Measurements from ENCODE around the gene ACAD11. TPM values are rescaled to one million over a fixed set of nuclear protein-coding genes. Genes with fewer than 3 reads are reported as not detected.

The ACAD11 gene
- total and polyA plus RNA-seq, 2 experiments from 2014 or later, result 15.6 to 17.3 TPM

DNA sequence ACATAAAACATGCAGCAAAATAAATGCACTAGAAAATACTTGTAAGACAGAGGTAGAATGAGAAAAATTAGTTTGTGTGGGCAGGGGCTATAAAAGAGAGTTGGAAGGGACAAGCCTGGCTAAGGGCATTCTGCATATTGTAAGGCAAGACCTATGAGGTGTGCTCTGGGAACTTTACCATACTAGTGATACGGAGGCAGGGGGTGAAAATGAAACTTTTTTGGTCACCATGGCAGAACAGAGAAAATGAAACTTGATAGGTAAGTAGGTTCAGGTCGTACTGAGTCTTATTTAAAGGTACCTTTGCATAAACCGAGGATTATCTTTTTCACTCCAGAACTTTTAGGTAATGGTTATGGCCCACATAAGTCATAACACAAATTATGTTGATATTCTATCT lies 137.3 kb downstream of the ACAD11 start:
- TF ChIP-seq EZH2 (IDR thresholded peaks at IDR 0.05; ENCODE audit: insufficient read depth, poor library complexity, severe bottlenecking) (no peak), EZH2phosphoT487 (IDR thresholded peaks at IDR 0.05; ENCODE audit: insufficient read depth, low read depth) (no peak)
- no peak for DNase-seq
- H3F3A ChIP-seq (ENCODE audit: insufficient read depth), result no peaks in the 10 kb centered on the region
- WGBS, 2 experiments (ENCODE audit: low coverage in 1 of 2, low lambda C conversion rate in 2 of 2, missing lambda C conversion rate in 2 of 2), result 95 to 97% methylated on average over 3 of the region's 3 CpGs
- peaks cover 77% of the 10 kb centered on the region for H3K36me3 ChIP-seq (ENCODE audit: low read depth)
- in situ Hi-C loops (cut with MboI), result no loop called here
- H3K9ac ChIP-seq, result no peak overlapping the region
- no peaks in the 10 kb centered on the region for H4K20me1 ChIP-seq (ENCODE audit: insufficient read depth)
- H2AFZ ChIP-seq, result no peak overlapping the region
- H3K4me2 ChIP-seq (ENCODE audit: unreplicated experiment), result no peak overlapping the region
- 0 out of 2 replicates have a peak, but pooled peaks cover 4% of the 10 kb centered on the region for H3K79me2 ChIP-seq (ENCODE audit: insufficient read depth)
- no peak overlapping the region for H3K4me3 ChIP-seq
- no peaks in the 10 kb centered on the region for H3K9me2 ChIP-seq (ENCODE audit: insufficient read depth)
- H3K4me1 ChIP-seq (ENCODE audit: insufficient read depth), result no peaks in the 10 kb centered on the region
- H3K9me3 ChIP-seq (ENCODE audit: low read depth), result no peaks in the 10 kb centered on the region
- H3K27me3 ChIP-seq (replicated peaks; ENCODE audit: insufficient read depth), result no peaks in the 10 kb centered on the region
- H3K27ac ChIP-seq, result no peak overlapping the region

DNA sequence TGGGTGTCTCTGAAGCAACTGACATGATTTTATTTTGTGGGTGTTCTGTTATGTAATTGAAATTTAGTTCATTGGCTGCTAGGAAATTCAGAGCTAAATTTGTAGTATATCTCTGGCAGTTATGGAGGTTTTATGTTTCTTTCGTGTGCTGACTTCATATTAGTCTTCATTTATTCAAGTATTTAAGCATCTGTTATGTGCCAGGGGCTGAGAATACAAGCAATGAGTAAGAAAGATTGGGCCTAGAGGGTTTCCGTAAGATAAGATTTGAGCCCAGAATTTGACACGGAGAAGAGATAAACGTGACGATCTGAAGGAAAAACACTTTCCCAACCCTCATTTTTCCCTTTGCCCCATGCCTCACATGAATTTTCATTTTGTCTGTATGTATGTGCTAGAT lies 137.7 kb downstream of the ACAD11 start:
- no peak overlapping the region for H3K9ac ChIP-seq
- H3K27me3 ChIP-seq (replicated peaks; ENCODE audit: insufficient read depth), result no peaks in the 10 kb centered on the region
- H3K79me2 ChIP-seq (ENCODE audit: insufficient read depth), result 0 out of 2 replicates have a peak, but pooled peaks cover 4% of the 10 kb centered on the region
- TF ChIP-seq EZH2phosphoT487 (IDR thresholded peaks at IDR 0.05; ENCODE audit: insufficient read depth, low read depth), result no peak
- 83 to 85% methylated on average over 5 of the region's 5 CpGs for WGBS, 2 experiments (ENCODE audit: low coverage in 1 of 2, low lambda C conversion rate in 2 of 2, missing lambda C conversion rate in 2 of 2)
- peaks cover 81% of the 10 kb centered on the region for H3K36me3 ChIP-seq (ENCODE audit: low read depth)
- H3K9me2 ChIP-seq (ENCODE audit: insufficient read depth), result no peaks in the 10 kb centered on the region
- no peaks in the 10 kb centered on the region for H3F3A ChIP-seq (ENCODE audit: insufficient read depth)
- no peak overlapping the region for H3K4me3 ChIP-seq
- no peak for DNase-seq
- H4K20me1 ChIP-seq (ENCODE audit: insufficient read depth), result no peaks in the 10 kb centered on the region
- H3K27ac ChIP-seq, result no peak overlapping the region
- no peaks in the 10 kb centered on the region for H3K9me3 ChIP-seq (ENCODE audit: low read depth)
- no peak overlapping the region for H3K4me2 ChIP-seq (ENCODE audit: unreplicated experiment)
- in situ Hi-C loops (cut with MboI), result no loop called here
- H3K4me1 ChIP-seq (ENCODE audit: insufficient read depth), result no peaks in the 10 kb centered on the region
- no peak overlapping the region for H2AFZ ChIP-seq

DNA sequence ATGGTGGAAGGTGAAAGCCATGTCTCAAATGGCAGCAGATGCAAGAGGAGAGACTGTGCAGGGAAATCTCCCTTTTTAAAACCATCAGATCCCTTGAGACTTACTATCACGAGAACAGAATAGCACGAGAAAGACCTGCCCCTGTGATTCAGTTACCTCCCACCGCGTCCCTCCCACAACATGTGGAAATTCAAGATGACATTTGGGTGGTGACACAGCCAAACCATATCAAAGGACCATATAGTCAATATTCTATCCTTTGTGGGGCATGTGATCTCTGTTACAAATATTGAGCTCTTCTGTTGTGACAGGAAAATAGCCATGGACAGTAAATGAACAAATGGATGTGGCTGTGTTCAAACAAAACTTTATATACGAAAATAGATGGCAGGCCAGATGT lies 139.7 kb downstream of the ACAD11 start:
- Histone ChIP-seq H3K9ac (no peak overlapping the region), H3K27ac (no peak overlapping the region), H3K36me3 (ENCODE audit: low read depth) (peaks cover 84% of the 10 kb centered on the region), H2AFZ (no peak overlapping the region), H3K9me2 (ENCODE audit: insufficient read depth) (no peaks in the 10 kb centered on the region), H3K79me2 (ENCODE audit: insufficient read depth) (0 out of 2 replicates have a peak, but pooled peaks cover 4% of the 10 kb centered on the region), H4K20me1 (ENCODE audit: insufficient read depth) (no peaks in the 10 kb centered on the region), H3K4me2 (ENCODE audit: unreplicated experiment) (no peak overlapping the region), H3K9me3 (ENCODE audit: low read depth) (no peaks in the 10 kb centered on the region), H3K4me3 (no peak overlapping the region), H3K4me1 (ENCODE audit: insufficient read depth) (no peaks in the 10 kb centered on the region), H3K27me3 (replicated peaks; ENCODE audit: insufficient read depth) (no peaks in the 10 kb centered on the region), H3F3A (ENCODE audit: insufficient read depth) (no peaks in the 10 kb centered on the region)
- WGBS, 2 experiments (ENCODE audit: low coverage in 1 of 2, low lambda C conversion rate in 2 of 2, missing lambda C conversion rate in 2 of 2), result 92 to 96% methylated on average over 5 of the region's 5 CpGs
- DNase-seq, result no peak
- in situ Hi-C loops (cut with MboI), result no loop called here
- TF ChIP-seq EZH2phosphoT487 (IDR thresholded peaks at IDR 0.05; ENCODE audit: insufficient read depth, low read depth) (no peak), EZH2 (IDR thresholded peaks at IDR 0.05; ENCODE audit: insufficient read depth, poor library complexity, severe bottlenecking) (no peak)

DNA sequence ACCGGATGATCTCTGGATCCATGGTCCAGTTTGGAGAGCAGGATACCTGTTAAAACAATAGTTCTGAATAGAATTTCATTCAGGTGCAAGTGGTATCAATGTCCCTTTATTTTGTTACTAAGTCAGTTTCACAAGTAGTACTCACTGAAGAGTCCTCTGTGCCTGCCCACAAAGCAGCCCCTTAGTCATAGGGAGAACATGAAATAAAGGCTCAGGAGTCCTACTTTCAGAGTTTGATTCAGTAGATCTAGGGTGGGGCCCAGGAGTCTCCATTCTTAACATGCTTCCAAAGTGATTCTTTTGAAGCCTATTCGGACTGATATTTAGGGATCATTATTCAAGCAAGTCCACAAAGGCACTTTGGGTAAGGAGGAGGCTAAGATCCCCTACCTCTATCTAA lies 142.3 kb downstream of the ACAD11 start:
- Histone ChIP-seq H3K27ac (no peak overlapping the region), H2AFZ (no peak overlapping the region), H3K36me3 (ENCODE audit: low read depth) (peaks cover 88% of the 10 kb centered on the region), H3K4me2 (ENCODE audit: unreplicated experiment) (no peak overlapping the region), H3K9me2 (ENCODE audit: insufficient read depth) (no peaks in the 10 kb centered on the region), H3K4me3 (no peak overlapping the region), H3K27me3 (replicated peaks; ENCODE audit: insufficient read depth) (no peaks in the 10 kb centered on the region), H3K79me2 (ENCODE audit: insufficient read depth) (0 out of 2 replicates have a peak, but pooled peaks cover 4% of the 10 kb centered on the region), H4K20me1 (ENCODE audit: insufficient read depth) (no peaks in the 10 kb centered on the region), H3F3A (ENCODE audit: insufficient read depth) (no peaks in the 10 kb centered on the region), H3K4me1 (ENCODE audit: insufficient read depth) (no peaks in the 10 kb centered on the region), H3K9ac (no peak overlapping the region), H3K9me3 (ENCODE audit: low read depth) (no peaks in the 10 kb centered on the region)
- in situ Hi-C loops (cut with MboI), result no loop called here
- no peak for TF ChIP-seq EZH2phosphoT487 (IDR thresholded peaks at IDR 0.05; ENCODE audit: insufficient read depth, low read depth)
- TF ChIP-seq EZH2 (IDR thresholded peaks at IDR 0.05; ENCODE audit: insufficient read depth, poor library complexity, severe bottlenecking), result no peak
- peak; percentile 30 for DNase-seq
- 93 to 97% methylated on average over 2 of the region's 2 CpGs for WGBS, 2 experiments (ENCODE audit: low coverage in 1 of 2, low lambda C conversion rate in 2 of 2, missing lambda C conversion rate in 2 of 2)

DNA sequence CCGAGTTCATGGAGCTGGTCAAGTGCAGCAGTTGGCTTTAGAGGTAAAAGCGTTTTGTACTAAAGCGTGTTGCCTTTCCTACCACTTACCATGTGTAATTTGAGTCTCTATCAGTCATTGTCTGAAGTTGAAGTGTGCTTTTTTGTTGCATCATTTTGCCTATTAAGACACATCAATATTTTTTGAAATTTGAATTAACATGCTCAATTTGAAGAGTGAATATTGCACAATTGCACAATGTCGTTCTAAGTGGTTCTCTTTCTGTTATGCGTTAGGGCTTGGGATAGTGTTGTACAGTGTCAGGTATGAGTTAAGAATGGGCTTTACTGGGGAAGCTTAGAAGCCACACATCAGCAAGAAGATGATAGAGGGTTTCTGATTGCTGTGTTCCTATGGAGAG lies 146.6 kb downstream of the ACAD11 start:
- in situ Hi-C loops (cut with MboI), result no loop called here
- Histone ChIP-seq H3K4me2 (ENCODE audit: unreplicated experiment) (no peak overlapping the region), H3K4me1 (ENCODE audit: insufficient read depth) (peaks cover 11% of the 10 kb centered on the region), H3F3A (ENCODE audit: insufficient read depth) (peaks cover 15% of the 10 kb centered on the region; the same call in 1 of the 2 replicates), H3K36me3 (ENCODE audit: low read depth) (peaks cover 75% of the 10 kb centered on the region), H3K4me3 (no peak overlapping the region), H3K9me3 (ENCODE audit: low read depth) (no peaks in the 10 kb centered on the region), H4K20me1 (ENCODE audit: insufficient read depth) (no peaks in the 10 kb centered on the region), H3K79me2 (ENCODE audit: insufficient read depth) (no peaks in the 10 kb centered on the region), H3K9me2 (ENCODE audit: insufficient read depth) (no peaks in the 10 kb centered on the region), H2AFZ (no peak overlapping the region), H3K27ac (no peak overlapping the region), H3K27me3 (replicated peaks; ENCODE audit: insufficient read depth) (no peaks in the 10 kb centered on the region), H3K9ac (no peak overlapping the region)
- TF ChIP-seq EZH2phosphoT487 (IDR thresholded peaks at IDR 0.05; ENCODE audit: insufficient read depth, low read depth), result no peak
- no peak for TF ChIP-seq EZH2 (IDR thresholded peaks at IDR 0.05; ENCODE audit: insufficient read depth, poor library complexity, severe bottlenecking)
- no peak for DNase-seq
- 94 to 96% methylated on average over 5 of the region's 5 CpGs for WGBS, 2 experiments (ENCODE audit: low coverage in 1 of 2, low lambda C conversion rate in 2 of 2, missing lambda C conversion rate in 2 of 2)
